Right lobe of liver (tissue), 6 donors: Measurements from ENCODE around the gene EPHX1. TPM values are rescaled to one million over a fixed set of nuclear protein-coding genes. Genes with fewer than 3 reads are reported as not detected.

Source experiments
- ATAC-seq, 4 donors: fragments of 200-7000 bp; cut with Tn5 transposase; one replicate each; pipeline ENCODE4 v1.9.1; 2020; ENCODE audit warnings: mild to moderate bottlenecking in 4 of 4, moderate library complexity in 4 of 4
- DNase-seq, 3 donors: peaks; one replicate each; pipeline ENCODE4 v3.0.0-alpha.2; 2020
- H3K27ac ChIP-seq, 3 donors: fragments of 200-600 bp; one replicate each; pipeline ENCODE4 v1.8.0; 2022
- H3K27me3 ChIP-seq, 2 donors: fragments of 200-600 bp; one replicate each; pipeline ENCODE4 v1.8.0; 2022
- H3K36me3 ChIP-seq, 4 donors: fragments of 200-600 bp; sonication (generic) in 1 of 4; one replicate each; pipeline versions ENCODE4 v1.5.1 to v1.8.0; 2017 to 2022; ENCODE audit warnings: control low read depth in 1 of 4
- H3K4me1 ChIP-seq, 4 donors: fragments of 200-600 bp; sonication (generic) in 1 of 4; one replicate each; pipeline versions ENCODE4 v1.5.1 to v1.8.0; 2017 to 2022; ENCODE audit warnings: control low read depth in 1 of 4
- H3K4me3 ChIP-seq, 3 donors: fragments of 200-600 bp; one replicate each; pipeline ENCODE4 v1.8.0; 2022
- H3K9me3 ChIP-seq, 4 donors: fragments of 200-600 bp; sonication (generic) in 1 of 4; one replicate each; pipeline versions ENCODE4 v1.5.1 to v1.8.0; 2017 to 2022; ENCODE audit warnings: control low read depth in 1 of 4
- CTCF ChIP-seq, 4 donors: fragments of 200-600 bp in 3 of 4; fragments of 450-650 bp in 1 of 4; IDR thresholded peaks; one replicate each; pipeline versions ENCODE4 v1.5.1 to v1.8.0; 2016 to 2022; ENCODE audit warnings: antibody characterized with exemption in 4 of 4, mild to moderate bottlenecking in 2 of 4
- POLR2A ChIP-seq: fragments of 450-650 bp; IDR thresholded peaks from one replicate; pipeline ENCODE4 v1.6.1; 2017; ENCODE audit warnings: antibody characterized with exemption, mild to moderate bottlenecking
- WGBS: methylation state at CpG from one replicate; pipeline ENCODE4 v1.1.6; 2018; ENCODE audit warnings: low coverage, low lambda C conversion rate; ENCODE audit not compliant: insufficient coverage; ENCODE audit errors: missing lambda C conversion rate; 5-methylcytosine and 5-hydroxymethylcytosine counted together
- intact Hi-C, 2 donors: fragments of 100-400 bp; cut with DNase I; formaldehyde crosslinking; loops; one replicate each; pipeline versions ENCODE4 v1.11.2 to v1.14.1; 2022
- total RNA-seq, 6 experiments: library from RNA; depleted of rRNA in 2 of 6; stranded (reverse); fragments of >200 nt in 2 of 6; fragmentation: NEBNext Ultra II Directional in 3 of 6; extraction: Animal tissue kit (Norgen Biotek cat#: 25700) in 3 of 6; gene quantifications; one replicate each; pipeline versions ENCODE4 v1.1.0 to v1.2.4, GENCODE V29; 2016 to 2023
- donor health status: DM: no; HTN: yes; CAD: no.
- donor health status: DM: no; HTN: no; CAD: no.
- donor health status: DM: no; HTN: no; CAD: no.
- donor health status: DM: no; HTN: yes; CAD: no.
- donor health status: DM: no; HTN: yes; CAD: no.

Gene EPHX1
- total RNA-seq, 6 experiments from 2014 or later = 331 to 4,402 (median 1,032) TPM

- no peak for DNase-seq
- intact Hi-C loops = no loop called here
- Histone ChIP-seq H3K4me3 (no peak overlapping the region), H3K9me3 (no peaks in the 10 kb centered on the region), H3K27me3 (no peaks in the 10 kb centered on the region), H3K27ac (peak overlapping the region; percentile 22 to 96 (median 42)), H3K4me1 (peaks cover 0 to 94% (median 53%) of the 10 kb centered on the region in 4 donors), H3K36me3 (peaks cover 0 to 11% (median 0%) of the 10 kb centered on the region in 4 donors)
- no peak for TF ChIP-seq POLR2A
- no peak for TF ChIP-seq CTCF (IDR thresholded peaks at IDR 0.05)
- ATAC-seq = no peak
- 44% methylated on average over 12 of the region's 12 CpGs for WGBS
These were observed 9.6 kb downstream of the EPHX1 start for GRCh38 chr1:225819346-225820192.

GRCh38 chr1:225820522-225821120, 10.7 kb downstream of the EPHX1 start:
- Histone ChIP-seq H3K27me3 (no peaks in the 10 kb centered on the region), H3K4me1 (peaks cover 0 to 88% (median 49%) of the 10 kb centered on the region in 4 donors), H3K4me3 (no peak overlapping the region), H3K9me3 (no peaks in the 10 kb centered on the region), H3K36me3 (peaks cover 0 to 16% (median 0%) of the 10 kb centered on the region in 4 donors), H3K27ac (peak overlapping the region; percentile 22 to 96 (median 65))
- 51% methylated on average over 5 of the region's 5 CpGs for WGBS
- intact Hi-C loops = no loop called here
- TF ChIP-seq CTCF (IDR thresholded peaks at IDR 0.05) = no peak
- peak; percentile 30 for TF ChIP-seq POLR2A
- peak; percentile 43 to 59 (median 52) for ATAC-seq
- no peak for DNase-seq

GRCh38 chr1:225822655-225823403, 12.9 kb downstream of the EPHX1 start:
- Histone ChIP-seq H3K36me3 (peaks cover 0 to 25% (median 0%) of the 10 kb centered on the region in 4 donors), H3K27me3 (no peaks in the 10 kb centered on the region), H3K4me3 (peak overlapping the region in 1 of 3 donors; percentile 93), H3K9me3 (no peaks in the 10 kb centered on the region), H3K4me1 (peaks cover 0 to 67% (median 36%) of the 10 kb centered on the region in 4 donors), H3K27ac (peak overlapping the region in 2 of 3 donors; percentile 66 to 96)
- no peak for DNase-seq
- no peak for TF ChIP-seq CTCF (IDR thresholded peaks at IDR 0.05)
- no peak for TF ChIP-seq POLR2A
- no peak for ATAC-seq
- WGBS = 46% methylated on average over 11 of the region's 12 CpGs
- intact Hi-C loops = no loop called here

GRCh38 chr1:225823811-225824261, 13.9 kb downstream of the EPHX1 start:
- intact Hi-C loops = no loop called here
- Histone ChIP-seq H3K27me3 (no peaks in the 10 kb centered on the region), H3K4me1 (peaks cover 0 to 67% (median 33%) of the 10 kb centered on the region in 4 donors), H3K4me3 (peak overlapping the region in 2 of 3 donors; percentile 81 to 93), H3K36me3 (peaks cover 0 to 29% (median 0%) of the 10 kb centered on the region in 4 donors), H3K9me3 (no peaks in the 10 kb centered on the region), H3K27ac (peak overlapping the region in 2 of 3 donors; percentile 66 to 96)
- no peak for DNase-seq
- peak in 2 of 4 donors; percentile 6 to 9 for ATAC-seq
- TF ChIP-seq POLR2A (no peak), CTCF (IDR thresholded peaks at IDR 0.05) (no peak)
- WGBS = 25% methylated on average over 7 of the region's 12 CpGs
